ENCODE data around the gene SLC9B2. TPM values are rescaled to one million over a fixed set of nuclear protein-coding genes. Genes with fewer than 3 reads are reported as not detected.

The SLC9B2 gene
- total and polyA plus RNA-seq, 10 of the 15 experiments (the other 5 are each of a cell fraction or from before 2014, with no cell fraction given): 8.9 to 32.5 (median 25.3) TPM

DNA sequence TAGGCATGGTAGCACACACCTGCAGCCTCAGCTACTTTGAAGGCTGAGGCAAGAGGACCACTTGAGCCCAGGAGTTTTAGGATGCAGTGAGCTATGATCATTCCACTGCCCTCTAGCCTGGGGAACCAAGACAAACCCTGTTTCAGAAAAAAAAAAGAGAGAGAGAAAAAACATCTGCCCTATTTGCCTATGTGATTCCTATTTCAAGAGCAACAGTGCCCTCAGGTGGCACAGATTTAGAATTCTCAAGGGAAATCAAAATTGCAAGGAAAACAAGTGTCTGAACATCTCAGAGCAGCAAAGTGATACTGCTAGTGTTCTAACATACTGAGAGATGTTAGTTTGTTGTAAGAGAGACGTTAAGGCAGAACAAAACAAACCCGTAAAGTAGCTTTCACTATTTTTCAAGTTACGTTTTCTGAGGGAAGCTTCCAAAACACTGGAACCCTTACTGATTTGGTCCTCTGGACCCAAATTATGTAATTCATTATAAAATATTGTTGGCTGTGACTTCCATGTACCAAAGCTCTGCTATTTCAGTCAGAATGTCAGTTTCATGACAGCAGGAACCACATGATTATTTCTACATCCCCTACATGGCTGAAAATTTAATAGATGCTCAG is 15.2 kb upstream of the SLC9B2 start:
- FAIRE-seq (peak; percentile 77), ATAC-seq (peak; percentile 89), DNase-seq (ENCODE audit: low read depth, low spot score) (peak; percentile 59)
- ChIA-PET RAD21 (ENCODE audit: unreplicated experiment) (interaction anchor here (0.7 to 6.0 kb wide), 30 partner anchors 8 to 694 kb away, joined by 3 to 69 read pairs (median 5); partner anchors contain the start of genes BDH2 and SLC9B2), POLR2A (interaction anchor here (1.4 kb wide), 2 partner anchors 48 to 468 kb away, joined by 4 read pairs; no protein-coding TSS in a partner anchor), CTCF (interaction anchor here (0.6 to 11.9 kb wide), 61 partner anchors 10 to 792 kb away, joined by 3 to 179 read pairs (median 5); partner anchors contain the start of genes BDH2, SLC9B1 and SLC9B2), SMC1A (ENCODE audit: uncharacterized antibody, unreplicated experiment) (interaction anchor here (0.7 to 9.1 kb wide), 43 partner anchors 9 to 685 kb away, joined by 3 to 98 read pairs (median 6); partner anchors contain the start of genes BDH2, SLC9B1, SLC9B2 and UBE2D3)
- Histone ChIP-seq H4K20me1 (ENCODE audit: control insufficient read depth, insufficient read depth) (no peaks in the 10 kb centered on the region), H3K27ac (ENCODE audit: control insufficient read depth, insufficient read depth) (peak overlapping the region; percentile 27), H3K9me3 (replicated peaks; ENCODE audit: control insufficient read depth, insufficient read depth, low read length) (no peaks in the 10 kb centered on the region), H3K9ac (ENCODE audit: control insufficient read depth, insufficient read depth, low read length) (no peak overlapping the region), H2AFZ (ENCODE audit: control insufficient read depth, low read depth, low read length) (peak overlapping the region; percentile 42), H3K27me3 (replicated peaks in 1 of 2; ENCODE audit: control insufficient read depth in 2 of 2, insufficient read depth in 2 of 2, low read length in 1 of 2) (no peaks in the 10 kb centered on the region), H3K4me2 (ENCODE audit: control insufficient read depth, insufficient read depth) (peak overlapping the region; percentile 50), H3K4me1 (ENCODE audit: control insufficient read depth, insufficient read depth, low read length) (peaks cover 6% of the 10 kb centered on the region; the same call in 1 of the 2 replicates), H3K4me3 (peak overlapping the region; percentile 16; the same call in 1 of the 2 replicates), H3K36me3 (ENCODE audit: control insufficient read depth in 2 of 2, insufficient read depth in 2 of 2, low read length in 1 of 2) (peaks cover 0 to 2% of the 10 kb centered on the region in 2 experiments; a peak in 2 of 4 replicates), H3K79me2 (ENCODE audit: control insufficient read depth, insufficient read depth, low read length) (no peaks in the 10 kb centered on the region)
- intact Hi-C loops (cut with micrococcal nuclease; ENCODE audit: unreplicated experiment) (loop anchor here (1.0 to 10.0 kb wide), 6 partner anchors 45 to 659 kb away; no protein-coding TSS in a partner anchor), in situ Hi-C loops (cut with MboI) (loop anchor here (10.0 kb wide), 1 partner anchor 467 kb away; no protein-coding TSS in a partner anchor)
- 0% methylated on average over 3 of the region's 3 CpGs for WGBS (ENCODE audit: insufficient coverage, insufficient replicate concordance, low lambda C conversion rate, missing lambda C conversion rate)
- BruUV-seq (replicated peaks): no TSS peak
- TF ChIP-seq NFYB (IDR thresholded peaks at IDR 0.05; ENCODE audit: insufficient read depth, low read depth, low read length): no peak
- TF ChIP-seq NFXL1 (IDR thresholded peaks at IDR 0.05; ENCODE audit: borderline replicate concordance): no peak
- TF ChIP-seq, protein P1, sequence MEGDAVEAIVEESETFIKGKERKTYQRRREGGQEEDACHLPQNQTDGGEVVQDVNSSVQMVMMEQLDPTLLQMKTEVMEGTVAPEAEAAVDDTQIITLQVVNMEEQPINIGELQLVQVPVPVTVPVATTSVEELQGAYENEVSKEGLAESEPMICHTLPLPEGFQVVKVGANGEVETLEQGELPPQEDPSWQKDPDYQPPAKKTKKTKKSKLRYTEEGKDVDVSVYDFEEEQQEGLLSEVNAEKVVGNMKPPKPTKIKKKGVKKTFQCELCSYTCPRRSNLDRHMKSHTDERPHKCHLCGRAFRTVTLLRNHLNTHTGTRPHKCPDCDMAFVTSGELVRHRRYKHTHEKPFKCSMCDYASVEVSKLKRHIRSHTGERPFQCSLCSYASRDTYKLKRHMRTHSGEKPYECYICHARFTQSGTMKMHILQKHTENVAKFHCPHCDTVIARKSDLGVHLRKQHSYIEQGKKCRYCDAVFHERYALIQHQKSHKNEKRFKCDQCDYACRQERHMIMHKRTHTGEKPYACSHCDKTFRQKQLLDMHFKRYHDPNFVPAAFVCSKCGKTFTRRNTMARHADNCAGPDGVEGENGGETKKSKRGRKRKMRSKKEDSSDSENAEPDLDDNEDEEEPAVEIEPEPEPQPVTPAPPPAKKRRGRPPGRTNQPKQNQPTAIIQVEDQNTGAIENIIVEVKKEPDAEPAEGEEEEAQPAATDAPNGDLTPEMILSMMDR (IDR thresholded peaks at IDR 0.05 in 2 of 3, conservative IDR thresholded peaks at IDR 0.05 in 1 of 3; ENCODE audit: control insufficient read depth in 2 of 3, extremely low read depth in 1 of 3, insufficient read depth in 1 of 3, low read depth in 3 of 3, low read length in 3 of 3): peak; percentile 44 to 73 (median 69); a peak in 5 of 6 replicates
- no peak for TF ChIP-seq MYC (IDR thresholded peaks at IDR 0.05; ENCODE audit: insufficient read depth, insufficient read length, insufficient replicate concordance, low read length, severe bottlenecking)
- TF ChIP-seq YBX1 (IDR thresholded peaks at IDR 0.05): peak; percentile 85
- TF ChIP-seq ZNF217 (IDR thresholded peaks at IDR 0.05): no peak
- no peak for TF ChIP-seq E2F4 (IDR thresholded peaks at IDR 0.05; ENCODE audit: low read depth, low read length)
- no peak for TF ChIP-seq CREM (IDR thresholded peaks at IDR 0.05; ENCODE audit: low read depth)
- peak; percentile 98 for TF ChIP-seq RAD21 (IDR thresholded peaks at IDR 0.05; ENCODE audit: insufficient read depth, low read depth, low read length)
- no peak for TF ChIP-seq STAT1 (conservative IDR thresholded peaks at IDR 0.05)
- peak; percentile 83 for TF ChIP-seq SMC3 (IDR thresholded peaks at IDR 0.05; ENCODE audit: borderline replicate concordance, low read length)
- TF ChIP-seq MEF2B (IDR thresholded peaks at IDR 0.05; ENCODE audit: partially characterized antibody, poor library complexity, severe bottlenecking): peak; percentile 99
- no peak for TF ChIP-seq SMAD1 (IDR thresholded peaks at IDR 0.05; ENCODE audit: low read depth, partially characterized antibody)
- no peak for TF ChIP-seq CREB1 (IDR thresholded peaks at IDR 0.05; ENCODE audit: low read depth)
- TF ChIP-seq RB1 (IDR thresholded peaks at IDR 0.05; ENCODE audit: borderline replicate concordance): peak; percentile 88; the same call in 1 of the 2 replicates
- TF ChIP-seq SUPT20H (IDR thresholded peaks at IDR 0.05; ENCODE audit: borderline replicate concordance, control insufficient read depth, low read depth, low read length): no peak
- TF ChIP-seq, protein P2, sequence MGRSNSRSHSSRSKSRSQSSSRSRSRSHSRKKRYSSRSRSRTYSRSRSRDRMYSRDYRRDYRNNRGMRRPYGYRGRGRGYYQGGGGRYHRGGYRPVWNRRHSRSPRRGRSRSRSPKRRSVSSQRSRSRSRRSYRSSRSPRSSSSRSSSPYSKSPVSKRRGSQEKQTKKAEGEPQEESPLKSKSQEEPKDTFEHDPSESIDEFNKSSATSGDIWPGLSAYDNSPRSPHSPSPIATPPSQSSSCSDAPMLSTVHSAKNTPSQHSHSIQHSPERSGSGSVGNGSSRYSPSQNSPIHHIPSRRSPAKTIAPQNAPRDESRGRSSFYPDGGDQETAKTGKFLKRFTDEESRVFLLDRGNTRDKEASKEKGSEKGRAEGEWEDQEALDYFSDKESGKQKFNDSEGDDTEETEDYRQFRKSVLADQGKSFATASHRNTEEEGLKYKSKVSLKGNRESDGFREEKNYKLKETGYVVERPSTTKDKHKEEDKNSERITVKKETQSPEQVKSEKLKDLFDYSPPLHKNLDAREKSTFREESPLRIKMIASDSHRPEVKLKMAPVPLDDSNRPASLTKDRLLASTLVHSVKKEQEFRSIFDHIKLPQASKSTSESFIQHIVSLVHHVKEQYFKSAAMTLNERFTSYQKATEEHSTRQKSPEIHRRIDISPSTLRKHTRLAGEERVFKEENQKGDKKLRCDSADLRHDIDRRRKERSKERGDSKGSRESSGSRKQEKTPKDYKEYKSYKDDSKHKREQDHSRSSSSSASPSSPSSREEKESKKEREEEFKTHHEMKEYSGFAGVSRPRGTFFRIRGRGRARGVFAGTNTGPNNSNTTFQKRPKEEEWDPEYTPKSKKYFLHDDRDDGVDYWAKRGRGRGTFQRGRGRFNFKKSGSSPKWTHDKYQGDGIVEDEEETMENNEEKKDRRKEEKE (IDR thresholded peaks at IDR 0.05): no peak
